Urothelium cell line (cell line): ENCODE results near the gene CEMIP.

Source experiments
- DNase-seq: peaks from one replicate; pipeline ENCODE4 v3.0.0; 2011; ENCODE audit warnings: low spot score, mixed read lengths
- FAIRE-seq: peaks from 2 replicates; lab custom pipeline; 2011; peaks lifted over from hg19 to GRCh38; lab: Jason Lieb, UNC

The CEMIP gene

GRCh38 chr15:80820092-80820491, 40.9 kb downstream of the CEMIP start:
- no peak for FAIRE-seq
- DNase-seq: no peak

- no peak for FAIRE-seq
- no peak for DNase-seq
Observed at GRCh38 chr15:80822256-80822655, 43.1 kb downstream of the CEMIP start.

GRCh38 chr15:80822676-80823075, 43.5 kb downstream of the CEMIP start:
- DNase-seq: no peak
- FAIRE-seq: no peak

GRCh38 chr15:80823120-80823519, 44.0 kb downstream of the CEMIP start:
- DNase-seq (no peak), FAIRE-seq (no peak)

GRCh38 chr15:80823995-80824394, 44.8 kb downstream of the CEMIP start:
- DNase-seq: no peak
- FAIRE-seq: no peak

GRCh38 chr15:80825361-80826030, 46.3 kb downstream of the CEMIP start:
- DNase-seq (no peak), FAIRE-seq (no peak)

- FAIRE-seq (no peak), DNase-seq (no peak)
Observed at GRCh38 chr15:80828796-80829195, 49.6 kb downstream of the CEMIP start.

- DNase-seq (no peak), FAIRE-seq (no peak)
Observed at GRCh38 chr15:80830677-80831076, 51.5 kb downstream of the CEMIP start.

- FAIRE-seq: no peak
Observed at GRCh38 chr15:80831192-80831591, 52.0 kb downstream of the CEMIP start.

GRCh38 chr15:80831606-80832224, 52.5 kb downstream of the CEMIP start:
- no peak for DNase-seq

More at GRCh38 chr15:80831192-80831591, 52.0 kb downstream of the CEMIP start:
- DNase-seq: no peak

GRCh38 chr15:80832686-80833085, 53.5 kb downstream of the CEMIP start:
- FAIRE-seq: no peak
- no peak for DNase-seq

More at GRCh38 chr15:80831606-80832224, 52.5 kb downstream of the CEMIP start:
- no peak for FAIRE-seq

GRCh38 chr15:80834402-80834801, 55.2 kb downstream of the CEMIP start:
- DNase-seq (no peak), FAIRE-seq (no peak)

GRCh38 chr15:80834906-80835305, 55.7 kb downstream of the CEMIP start:
- FAIRE-seq: no peak
- DNase-seq: no peak

- DNase-seq: no peak
- no peak for FAIRE-seq
Observed at GRCh38 chr15:80835336-80835735, 56.2 kb downstream of the CEMIP start.

GRCh38 chr15:80836223-80836622, 57.1 kb downstream of the CEMIP start:
- FAIRE-seq (no peak), DNase-seq (no peak)

GRCh38 chr15:80837006-80837405, 57.8 kb downstream of the CEMIP start:
- DNase-seq (no peak), FAIRE-seq (no peak)

GRCh38 chr15:80838012-80838411, 58.8 kb downstream of the CEMIP start:
- no peak for FAIRE-seq
- no peak for DNase-seq

- DNase-seq: no peak
- no peak for FAIRE-seq
Observed at GRCh38 chr15:80838666-80839065, 59.5 kb downstream of the CEMIP start.

- no peak for FAIRE-seq
- no peak for DNase-seq
Observed at GRCh38 chr15:80839764-80840130, 60.6 kb downstream of the CEMIP start.

GRCh38 chr15:80840182-80841130, 61.3 kb downstream of the CEMIP start:
- DNase-seq (no peak), FAIRE-seq (no peak)

GRCh38 chr15:80841541-80841940, 62.4 kb downstream of the CEMIP start:
- DNase-seq (no peak), FAIRE-seq (no peak)
